M059J (cell line): Measurements from ENCODE around the gene VMA21. TPM values are rescaled to one million over a fixed set of nuclear protein-coding genes. Genes with fewer than 3 reads are reported as not detected.

ENCODE experiments used
- total RNA-seq: library from RNA; depleted of rRNA; stranded (reverse); fragments of >200 nt; shearing (Covaris generic); gene quantifications from 2 replicates; pipeline ENCODE4 v1.2.3, GENCODE V29; 2014; rRNA removed

The VMA21 gene
- total RNA-seq, 1 experiment from 2014 or later, result 147 TPM

Other genes starting within 250 kb of the VMA21 start
- not detected in 2 replicates for gene GPR50, start 220.6 kb upstream of the VMA21 start, total RNA-seq
- gene PASD1, start 166.5 kb downstream of the VMA21 start, total RNA-seq, result 0.12 and 0.27 TPM in 2 replicates